NCI-H1092 treated with DMSO at 0.1 percent for 48 hours (cell line): ENCODE data around the gene MMADHC.

Experiments
- DNase-seq: peaks from one replicate; lab custom pipeline; 2025; lab: John Stamatoyannopoulos, UW

The MMADHC gene

GRCh38 chr2:149556452-149556851 is 31.1 kb downstream of the MMADHC start:
- no peak for DNase-seq

GRCh38 chr2:149552830-149553229 is 34.7 kb downstream of the MMADHC start:
- no peak for DNase-seq

GRCh38 chr2:149552226-149552625 is 35.3 kb downstream of the MMADHC start:
- DNase-seq, result no peak

- DNase-seq, result no peak
Measured at GRCh38 chr2:149544692-149545091, 42.9 kb downstream of the MMADHC start.

GRCh38 chr2:149543845-149544244 is 43.7 kb downstream of the MMADHC start:
- no peak for DNase-seq

- no peak for DNase-seq
Measured at GRCh38 chr2:149540138-149540537, 47.4 kb downstream of the MMADHC start.

GRCh38 chr2:149538138-149538833 is 49.3 kb downstream of the MMADHC start:
- DNase-seq, result no peak

- DNase-seq, result no peak
Measured at GRCh38 chr2:149537092-149537726, 50.4 kb downstream of the MMADHC start.

GRCh38 chr2:149536649-149537048 is 50.9 kb downstream of the MMADHC start:
- DNase-seq, result no peak

- DNase-seq, result no peak
Measured at GRCh38 chr2:149534674-149535073, 52.9 kb downstream of the MMADHC start.

- no peak for DNase-seq
Measured at GRCh38 chr2:149528983-149529382, 58.6 kb downstream of the MMADHC start.

GRCh38 chr2:149527998-149528755 is 59.4 kb downstream of the MMADHC start:
- no peak for DNase-seq

GRCh38 chr2:149526689-149527088 is 60.9 kb downstream of the MMADHC start:
- DNase-seq, result no peak

- no peak for DNase-seq
Measured at GRCh38 chr2:149525323-149525722, 62.3 kb downstream of the MMADHC start.
